ENCODE measurements around the gene TLCD2.
"Not testable (repeated sequence)": the region's sequence is repeated elsewhere in the genome, so short reads cannot be mapped to it uniquely, and the experiment has no call there.

Gene TLCD2

DNA sequence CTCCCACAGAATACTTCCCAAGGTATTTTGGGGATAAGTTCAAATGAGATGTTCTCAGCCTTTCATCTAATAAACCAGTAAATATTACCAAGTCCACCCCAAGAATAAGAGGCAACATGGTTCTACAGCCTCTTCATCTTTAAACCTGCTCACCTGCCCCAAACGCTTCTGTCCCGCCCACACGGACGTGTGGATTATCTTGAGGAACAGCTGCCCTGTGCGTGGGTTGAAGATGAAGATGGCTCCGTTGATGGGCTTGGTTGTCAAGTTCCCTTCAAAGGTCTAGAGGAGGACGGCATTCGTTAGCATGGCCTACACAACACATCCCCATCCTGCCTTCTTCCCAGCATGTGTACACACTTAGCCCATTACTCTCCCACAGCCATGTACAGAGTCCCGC, 52.1 kb downstream of the TLCD2 start:
- Histone ChIP-seq H3K4me1 (ENCODE audit: control insufficient read depth, low read depth, low read length) (no peaks in the 10 kb centered on the region), H3K4me3 (ENCODE audit: low read length) (no peak overlapping the region), H3K27me3 (ENCODE audit: control insufficient read depth, insufficient read depth, low read length) (no peaks in the 10 kb centered on the region), H3K9me3 (ENCODE audit: control insufficient read depth, low read depth, low read length) (no peaks in the 10 kb centered on the region), H3K27ac (ENCODE audit: low read length) (no peak overlapping the region), H3K9ac (ENCODE audit: low read length) (no peak overlapping the region), H3K36me3 (ENCODE audit: control insufficient read depth, low read depth, low read length) (peaks cover 89% of the 10 kb centered on the region)

DNA sequence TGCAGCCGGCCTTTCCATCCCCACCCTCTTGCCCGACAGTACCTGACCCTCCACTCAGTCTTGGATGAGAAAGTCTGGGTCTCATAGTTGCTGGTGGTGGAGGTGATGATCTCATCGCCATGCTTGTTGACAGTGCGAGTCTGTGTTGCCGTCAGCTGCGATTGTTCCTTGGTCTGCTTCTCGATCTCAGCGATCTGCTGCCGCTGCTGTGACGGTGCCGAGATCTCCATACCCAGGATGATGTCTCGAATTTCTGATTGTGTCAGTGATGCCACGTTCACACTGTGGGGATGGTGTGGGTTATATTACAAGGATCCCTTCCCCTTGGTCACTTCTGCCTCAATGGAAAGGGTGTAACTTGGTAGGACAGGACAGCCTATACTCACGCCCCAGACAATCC, 56.4 kb downstream of the TLCD2 start:
- H3K9me3 ChIP-seq (ENCODE audit: control insufficient read depth, low read depth, low read length): no peaks in the 10 kb centered on the region
- H3K4me1 ChIP-seq (ENCODE audit: control insufficient read depth, low read depth, low read length): peaks cover 3% of the 10 kb centered on the region
- no peaks in the 10 kb centered on the region for H3K27me3 ChIP-seq (ENCODE audit: control insufficient read depth, insufficient read depth, low read length)
- no peak overlapping the region for H3K27ac ChIP-seq (ENCODE audit: low read length)
- H3K4me3 ChIP-seq (ENCODE audit: low read length): no peak overlapping the region
- peaks cover 76% of the 10 kb centered on the region for H3K36me3 ChIP-seq (ENCODE audit: control insufficient read depth, low read depth, low read length)
- no peak overlapping the region for H3K9ac ChIP-seq (ENCODE audit: low read length)

DNA sequence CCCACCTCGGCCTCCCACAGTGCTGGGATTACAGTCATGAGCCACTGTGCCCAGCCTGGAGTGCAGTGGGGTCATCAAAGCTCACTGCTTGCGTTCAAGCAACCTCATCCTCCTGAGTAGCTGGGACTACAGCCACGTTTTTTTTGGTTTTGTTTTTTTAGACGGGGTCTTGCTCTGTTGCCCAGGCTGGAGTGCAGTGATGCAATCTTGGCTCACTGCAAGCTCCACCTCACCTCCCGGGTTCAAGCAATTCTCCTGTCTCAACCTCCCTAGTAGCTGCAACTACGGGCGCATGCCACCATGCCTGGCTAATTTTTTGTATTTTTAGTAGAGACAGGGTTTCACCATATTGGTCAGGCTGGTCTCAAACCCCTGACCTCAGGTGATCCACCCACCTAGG, 57.4 kb downstream of the TLCD2 start:
- not testable (repeated sequence) for H3K9me3 ChIP-seq (ENCODE audit: control insufficient read depth, low read depth, low read length); H3K4me3 ChIP-seq (ENCODE audit: low read length); H3K4me1 ChIP-seq (ENCODE audit: control insufficient read depth, low read depth, low read length); H3K27me3 ChIP-seq (ENCODE audit: control insufficient read depth, insufficient read depth, low read length); H3K9ac ChIP-seq (ENCODE audit: low read length); H3K27ac ChIP-seq (ENCODE audit: low read length)
- peaks cover 67% of the 10 kb centered on the region for H3K36me3 ChIP-seq (ENCODE audit: control insufficient read depth, low read depth, low read length)
